Small intestine (tissue), 7 donors: ENCODE results near the gene BRINP1. TPM values are rescaled to one million over a fixed set of nuclear protein-coding genes. Genes with fewer than 3 reads are reported as not detected.

Source experiments
- DNase-seq, 2 donors: peaks; one replicate each; pipeline versions ENCODE4 v3.0.0 to v3.0.0-alpha.2; 2013
- FAIRE-seq: peaks from 2 replicates; lab custom pipeline; 2012; peaks lifted over from hg19 to GRCh38; lab: Jason Lieb, UNC
- H3K27ac ChIP-seq, 3 donors: one replicate each; pipeline ENCODE4 v1.5.1; 2013; ENCODE audit warnings: low read length in 2 of 3, mild to moderate bottlenecking in 2 of 3, control low read depth in 1 of 3, inconsistent platforms in 1 of 3, low read depth in 1 of 3, moderate library complexity in 1 of 3
- H3K27me3 ChIP-seq, 3 donors: one replicate each; pipeline ENCODE4 v1.6.1; 2013; ENCODE audit warnings: low read length in 3 of 3, inconsistent platforms in 1 of 3; ENCODE audit not compliant: control insufficient read depth in 3 of 3, insufficient read depth in 3 of 3
- H3K36me3 ChIP-seq, 3 donors: one replicate each; pipeline ENCODE4 v1.6.1; 2013; ENCODE audit warnings: low read length in 3 of 3, inconsistent platforms in 1 of 3, low read depth in 1 of 3, mild to moderate bottlenecking in 1 of 3, moderate library complexity in 1 of 3; ENCODE audit not compliant: control insufficient read depth in 3 of 3, insufficient read depth in 2 of 3
- H3K4me1 ChIP-seq, 3 donors: one replicate each; pipeline ENCODE4 v1.6.1; 2013; ENCODE audit warnings: low read length in 2 of 3, inconsistent platforms in 1 of 3, low read depth in 1 of 3, mild to moderate bottlenecking in 1 of 3, moderate library complexity in 1 of 3; ENCODE audit not compliant: control insufficient read depth in 3 of 3, insufficient read depth in 2 of 3
- H3K4me3 ChIP-seq, 3 donors: one replicate each; pipeline ENCODE4 v1.5.1; 2013; ENCODE audit warnings: low read length in 3 of 3, control low read depth in 1 of 3, inconsistent platforms in 1 of 3, low read depth in 1 of 3, mild to moderate bottlenecking in 1 of 3, moderate library complexity in 1 of 3
- H3K9me3 ChIP-seq, 2 donors: one replicate each; pipeline ENCODE4 v1.6.1; 2013; ENCODE audit warnings: low read depth in 1 of 2, low read length in 1 of 2; ENCODE audit not compliant: control insufficient read depth in 2 of 2, insufficient read depth in 1 of 2
- WGBS, 3 donors: extraction: QIAGEN DNeasy Blood & Tissue Kit; methylation state at CpG; one replicate each; pipeline ENCODE4 v1.1.7; 2013; 5-methylcytosine and 5-hydroxymethylcytosine counted together
- polyA plus RNA-seq, 4 donors: library from polyadenylated mRNA; stranded (reverse) in 3 of 4; unstranded in 1 of 4; fragments of 200-250 nt in 3 of 4; fragments of 120-200 nt in 1 of 4; gene quantifications; one replicate each; pipeline versions ENCODE4 v1.2.1 to v1.2.3, GENCODE V29; 2013
- donor health status: healthy with polysubstance abuse.
- donor health status: control.
- donor health status: control.
- donor health status: Bipolar disorder and iron deficiency.
- donor health status: healthy.

BRINP1 gene
- polyA plus RNA-seq, 4 donors = 0.19 to 2.3 TPM; not detected in 2

GRCh38 chr9:119375892-119376291 is 6.7 kb upstream of the BRINP1 start:
- H3K27me3 ChIP-seq = peaks cover 0 to 1% (median 1%) of the 10 kb centered on the region in 3 donors
- H3K4me1 ChIP-seq = no peaks in the 10 kb centered on the region
- no peaks in the 10 kb centered on the region for H3K36me3 ChIP-seq
- no peak overlapping the region for H3K4me3 ChIP-seq
- FAIRE-seq (no peak), DNase-seq (peak in 1 of 2 donors; percentile 32)
- no peak overlapping the region for H3K27ac ChIP-seq
- 30 to 35% (median 33%) methylated on average over 3 of the region's 3 CpGs for WGBS, 3 donors
- H3K9me3 ChIP-seq = no peaks in the 10 kb centered on the region

- Histone ChIP-seq H3K27ac (no peak overlapping the region), H3K4me3 (no peak overlapping the region), H3K27me3 (peaks cover 8 to 30% (median 15%) of the 10 kb centered on the region in 3 donors), H3K36me3 (no peaks in the 10 kb centered on the region), H3K4me1 (no peaks in the 10 kb centered on the region), H3K9me3 (no peaks in the 10 kb centered on the region)
- DNase-seq (no peak), FAIRE-seq (no peak)
- WGBS, 3 donors = 89 to 92% (median 92%) methylated on average over 2 of the region's 2 CpGs
Measured at GRCh38 chr9:119372951-119373350, 3.7 kb upstream of the BRINP1 start.

GRCh38 chr9:119370816-119371215 is 1.6 kb upstream of the BRINP1 start:
- FAIRE-seq (no peak), DNase-seq (peak; percentile 4 to 47)
- Histone ChIP-seq H3K27me3 (peaks cover 8 to 43% (median 22%) of the 10 kb centered on the region in 3 donors), H3K9me3 (no peaks in the 10 kb centered on the region), H3K36me3 (no peaks in the 10 kb centered on the region), H3K4me1 (no peaks in the 10 kb centered on the region), H3K4me3 (no peak overlapping the region), H3K27ac (no peak overlapping the region)
- WGBS, 3 donors = 7 to 8% (median 7%) methylated on average over 8 of the region's 8 CpGs

- 7 to 19% (median 13%) methylated on average over 32 of the region's 32 CpGs for WGBS, 3 donors
- Histone ChIP-seq H3K27ac (no peak overlapping the region), H3K9me3 (no peaks in the 10 kb centered on the region), H3K27me3 (peaks cover 8 to 43% (median 22%) of the 10 kb centered on the region in 3 donors), H3K36me3 (no peaks in the 10 kb centered on the region), H3K4me3 (peak overlapping the region in 1 of 3 donors; percentile 32), H3K4me1 (no peaks in the 10 kb centered on the region)
- FAIRE-seq (no peak), DNase-seq (peak in 1 of 2 donors; percentile 6)
Measured at GRCh38 chr9:119369680-119370366, 588 bp upstream of the BRINP1 start.

GRCh38 chr9:119368179-119368578 is 1.1 kb downstream of the BRINP1 start:
- FAIRE-seq (no peak), DNase-seq (no peak)
- Histone ChIP-seq H3K4me3 (no peak overlapping the region), H3K9me3 (no peaks in the 10 kb centered on the region), H3K27ac (no peak overlapping the region), H3K4me1 (no peaks in the 10 kb centered on the region), H3K36me3 (no peaks in the 10 kb centered on the region), H3K27me3 (peaks cover 8 to 43% (median 22%) of the 10 kb centered on the region in 3 donors)
- WGBS, 3 donors = 5 to 14% (median 9%) methylated on average over 10 of the region's 10 CpGs

- H3K4me1 ChIP-seq = no peaks in the 10 kb centered on the region
- no peaks in the 10 kb centered on the region for H3K9me3 ChIP-seq
- H3K27ac ChIP-seq = no peak overlapping the region
- peaks cover 8 to 43% (median 22%) of the 10 kb centered on the region in 3 donors for H3K27me3 ChIP-seq
- no peak overlapping the region for H3K4me3 ChIP-seq
- no peaks in the 10 kb centered on the region for H3K36me3 ChIP-seq
- FAIRE-seq (no peak), DNase-seq (no peak)
- 26 to 29% (median 26%) methylated on average over 7 of the region's 7 CpGs for WGBS, 3 donors
Measured at GRCh38 chr9:119367683-119368075, 1.6 kb downstream of the BRINP1 start.

GRCh38 chr9:119366909-119367682 is 2.1 kb downstream of the BRINP1 start:
- H3K27ac ChIP-seq = no peak overlapping the region
- H3K4me3 ChIP-seq = no peak overlapping the region
- H3K27me3 ChIP-seq = peaks cover 8 to 43% (median 22%) of the 10 kb centered on the region in 3 donors
- DNase-seq (no peak), FAIRE-seq (no peak)
- WGBS, 3 donors = 54 to 56% (median 56%) methylated on average over 9 of the region's 9 CpGs
- no peaks in the 10 kb centered on the region for H3K9me3 ChIP-seq
- no peaks in the 10 kb centered on the region for H3K36me3 ChIP-seq
- no peaks in the 10 kb centered on the region for H3K4me1 ChIP-seq

GRCh38 chr9:119365291-119366027 is 3.8 kb downstream of the BRINP1 start:
- H3K9me3 ChIP-seq = no peaks in the 10 kb centered on the region
- FAIRE-seq (no peak), DNase-seq (peak in 1 of 2 donors; percentile 15)
- no peak overlapping the region for H3K4me3 ChIP-seq
- no peak overlapping the region for H3K27ac ChIP-seq
- H3K27me3 ChIP-seq = peaks cover 8 to 38% (median 20%) of the 10 kb centered on the region in 3 donors
- H3K4me1 ChIP-seq = no peaks in the 10 kb centered on the region
- WGBS, 3 donors = 12 to 21% (median 14%) methylated on average over 9 of the region's 9 CpGs
- no peaks in the 10 kb centered on the region for H3K36me3 ChIP-seq
